ENCODE data around the gene LYPD6B. TPM values are rescaled to one million over a fixed set of nuclear protein-coding genes. Genes with fewer than 3 reads are reported as not detected.

LYPD6B gene
- total and polyA plus RNA-seq, 9 donors: 0.17 to 17.0 (median 1.2) TPM; not detected in 2

- Histone ChIP-seq H3K27ac (no peak overlapping the region), H3K9me3 (no peaks in the 10 kb centered on the region), H3K4me1 (ENCODE audit: insufficient read depth) (no peaks in the 10 kb centered on the region), H3K4me3 (no peak overlapping the region), H3K36me3 (no peaks in the 10 kb centered on the region), H3K27me3 (no peaks in the 10 kb centered on the region)
- no peak for DNase-seq
- intact Hi-C loops (cut with DNase I): no loop called here
- TF ChIP-seq POLR2A (IDR thresholded peaks at IDR 0.05) (no peak), EP300 (IDR thresholded peaks at IDR 0.05) (no peak)
- TF ChIP-seq, protein P1, sequence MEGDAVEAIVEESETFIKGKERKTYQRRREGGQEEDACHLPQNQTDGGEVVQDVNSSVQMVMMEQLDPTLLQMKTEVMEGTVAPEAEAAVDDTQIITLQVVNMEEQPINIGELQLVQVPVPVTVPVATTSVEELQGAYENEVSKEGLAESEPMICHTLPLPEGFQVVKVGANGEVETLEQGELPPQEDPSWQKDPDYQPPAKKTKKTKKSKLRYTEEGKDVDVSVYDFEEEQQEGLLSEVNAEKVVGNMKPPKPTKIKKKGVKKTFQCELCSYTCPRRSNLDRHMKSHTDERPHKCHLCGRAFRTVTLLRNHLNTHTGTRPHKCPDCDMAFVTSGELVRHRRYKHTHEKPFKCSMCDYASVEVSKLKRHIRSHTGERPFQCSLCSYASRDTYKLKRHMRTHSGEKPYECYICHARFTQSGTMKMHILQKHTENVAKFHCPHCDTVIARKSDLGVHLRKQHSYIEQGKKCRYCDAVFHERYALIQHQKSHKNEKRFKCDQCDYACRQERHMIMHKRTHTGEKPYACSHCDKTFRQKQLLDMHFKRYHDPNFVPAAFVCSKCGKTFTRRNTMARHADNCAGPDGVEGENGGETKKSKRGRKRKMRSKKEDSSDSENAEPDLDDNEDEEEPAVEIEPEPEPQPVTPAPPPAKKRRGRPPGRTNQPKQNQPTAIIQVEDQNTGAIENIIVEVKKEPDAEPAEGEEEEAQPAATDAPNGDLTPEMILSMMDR (IDR thresholded peaks at IDR 0.05): no peak
- 86 to 90% (median 90%) methylated on average over 5 of the region's 5 CpGs for WGBS, 3 donors
Observed at GRCh38 chr2:149134335-149134923, 95.9 kb downstream of the LYPD6B start.

DNA sequence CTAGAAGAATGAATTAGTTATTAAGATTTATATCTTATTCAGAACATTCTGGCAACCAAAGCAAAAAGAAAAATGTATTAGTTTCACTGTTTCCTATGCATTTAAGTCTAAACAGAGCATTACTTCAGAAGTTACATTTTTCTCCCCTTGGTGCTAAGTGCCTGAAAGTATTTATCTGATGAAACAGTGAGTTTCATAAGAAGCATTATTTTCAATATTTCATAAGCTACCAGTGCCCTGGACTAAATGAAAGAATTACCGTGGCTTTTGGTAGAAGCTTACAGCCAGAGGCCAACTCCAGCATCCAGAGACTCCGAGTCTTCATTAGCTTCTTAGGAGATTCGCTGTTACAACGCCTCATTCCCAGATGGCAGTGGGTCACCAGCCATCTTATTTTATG is 97.6 kb downstream of the LYPD6B start:
- no peak for DNase-seq
- Histone ChIP-seq H3K27ac (no peak overlapping the region), H3K27me3 (no peaks in the 10 kb centered on the region), H3K4me1 (ENCODE audit: insufficient read depth) (no peaks in the 10 kb centered on the region), H3K4me3 (no peak overlapping the region), H3K9me3 (no peaks in the 10 kb centered on the region), H3K36me3 (no peaks in the 10 kb centered on the region)
- TF ChIP-seq, protein P1 (IDR thresholded peaks at IDR 0.05): no peak
- TF ChIP-seq POLR2A (IDR thresholded peaks at IDR 0.05) (no peak), EP300 (IDR thresholded peaks at IDR 0.05) (no peak)
- intact Hi-C loops (cut with DNase I): no loop called here
- 90 to 93% (median 93%) methylated on average over 4 of the region's 4 CpGs for WGBS, 3 donors

- H3K4me1 ChIP-seq (ENCODE audit: insufficient read depth): no peaks in the 10 kb centered on the region
- no peak overlapping the region for H3K27ac ChIP-seq
- 75 to 80% (median 79%) methylated on average over 5 of the region's 5 CpGs for WGBS, 3 donors
- H3K9me3 ChIP-seq: no peaks in the 10 kb centered on the region
- DNase-seq: no peak
- intact Hi-C loops (cut with DNase I): no loop called here
- no peak overlapping the region for H3K4me3 ChIP-seq
- no peaks in the 10 kb centered on the region for H3K27me3 ChIP-seq
- TF ChIP-seq POLR2A (IDR thresholded peaks at IDR 0.05) (no peak), EP300 (IDR thresholded peaks at IDR 0.05) (no peak)
- TF ChIP-seq, protein P1 (IDR thresholded peaks at IDR 0.05): no peak
- no peaks in the 10 kb centered on the region for H3K36me3 ChIP-seq
Observed at GRCh38 chr2:149141046-149141445, 102.5 kb downstream of the LYPD6B start.

GRCh38 chr2:149143734-149144133 is 105.2 kb downstream of the LYPD6B start:
- no peaks in the 10 kb centered on the region for H3K36me3 ChIP-seq
- WGBS, 3 donors: 12 to 43% (median 24%) methylated on average over 1 of the region's 1 CpG
- H3K4me1 ChIP-seq (ENCODE audit: insufficient read depth): no peaks in the 10 kb centered on the region
- no peaks in the 10 kb centered on the region for H3K27me3 ChIP-seq
- TF ChIP-seq, protein P1 (IDR thresholded peaks at IDR 0.05): no peak
- no peak for TF ChIP-seq POLR2A (IDR thresholded peaks at IDR 0.05)
- TF ChIP-seq EP300 (IDR thresholded peaks at IDR 0.05): no peak
- H3K9me3 ChIP-seq: no peaks in the 10 kb centered on the region
- H3K4me3 ChIP-seq: no peak overlapping the region
- no peak overlapping the region for H3K27ac ChIP-seq
- intact Hi-C loops (cut with DNase I): no loop called here
- no peak for DNase-seq

Measured in ovary (tissue), 9 donors.